ENCODE data around the gene RNLS.
"Not testable (repeated sequence)": the region's sequence is repeated elsewhere in the genome, so short reads cannot be mapped to it uniquely, and the experiment has no call there.

RNLS gene

GRCh38 chr10:88372051-88372715 is 210.9 kb downstream of the RNLS start:
- H3K4me3 ChIP-seq (ENCODE audit: control insufficient read depth, low read depth, low read length), result no peak overlapping the region
- no peak for DNase-seq (ENCODE audit: low read depth)
- TF ChIP-seq, protein P1, sequence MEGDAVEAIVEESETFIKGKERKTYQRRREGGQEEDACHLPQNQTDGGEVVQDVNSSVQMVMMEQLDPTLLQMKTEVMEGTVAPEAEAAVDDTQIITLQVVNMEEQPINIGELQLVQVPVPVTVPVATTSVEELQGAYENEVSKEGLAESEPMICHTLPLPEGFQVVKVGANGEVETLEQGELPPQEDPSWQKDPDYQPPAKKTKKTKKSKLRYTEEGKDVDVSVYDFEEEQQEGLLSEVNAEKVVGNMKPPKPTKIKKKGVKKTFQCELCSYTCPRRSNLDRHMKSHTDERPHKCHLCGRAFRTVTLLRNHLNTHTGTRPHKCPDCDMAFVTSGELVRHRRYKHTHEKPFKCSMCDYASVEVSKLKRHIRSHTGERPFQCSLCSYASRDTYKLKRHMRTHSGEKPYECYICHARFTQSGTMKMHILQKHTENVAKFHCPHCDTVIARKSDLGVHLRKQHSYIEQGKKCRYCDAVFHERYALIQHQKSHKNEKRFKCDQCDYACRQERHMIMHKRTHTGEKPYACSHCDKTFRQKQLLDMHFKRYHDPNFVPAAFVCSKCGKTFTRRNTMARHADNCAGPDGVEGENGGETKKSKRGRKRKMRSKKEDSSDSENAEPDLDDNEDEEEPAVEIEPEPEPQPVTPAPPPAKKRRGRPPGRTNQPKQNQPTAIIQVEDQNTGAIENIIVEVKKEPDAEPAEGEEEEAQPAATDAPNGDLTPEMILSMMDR (IDR thresholded peaks at IDR 0.05; ENCODE audit: control insufficient read depth, insufficient read depth, low read depth, low read length, missing control alignments), result no peak

- DNase-seq (ENCODE audit: low read depth), result no peak
- H3K4me3 ChIP-seq (ENCODE audit: control insufficient read depth, low read depth, low read length), result no peak overlapping the region
- TF ChIP-seq, protein P1 (IDR thresholded peaks at IDR 0.05; ENCODE audit: control insufficient read depth, insufficient read depth, low read depth, low read length, missing control alignments), result no peak
Measured at GRCh38 chr10:88370713-88371112, 212.4 kb downstream of the RNLS start.

GRCh38 chr10:88366772-88367171 is 216.3 kb downstream of the RNLS start:
- no peak overlapping the region for H3K4me3 ChIP-seq (ENCODE audit: control insufficient read depth, low read depth, low read length)
- DNase-seq (ENCODE audit: low read depth), result no peak
- TF ChIP-seq, protein P1 (IDR thresholded peaks at IDR 0.05; ENCODE audit: control insufficient read depth, insufficient read depth, low read depth, low read length, missing control alignments), result no peak

GRCh38 chr10:88361995-88362807 is 220.9 kb downstream of the RNLS start:
- DNase-seq (ENCODE audit: low read depth), result no peak
- TF ChIP-seq, protein P1 (IDR thresholded peaks at IDR 0.05; ENCODE audit: control insufficient read depth, insufficient read depth, low read depth, low read length, missing control alignments), result no peak
- no peak overlapping the region for H3K4me3 ChIP-seq (ENCODE audit: control insufficient read depth, low read depth, low read length)

DNA sequence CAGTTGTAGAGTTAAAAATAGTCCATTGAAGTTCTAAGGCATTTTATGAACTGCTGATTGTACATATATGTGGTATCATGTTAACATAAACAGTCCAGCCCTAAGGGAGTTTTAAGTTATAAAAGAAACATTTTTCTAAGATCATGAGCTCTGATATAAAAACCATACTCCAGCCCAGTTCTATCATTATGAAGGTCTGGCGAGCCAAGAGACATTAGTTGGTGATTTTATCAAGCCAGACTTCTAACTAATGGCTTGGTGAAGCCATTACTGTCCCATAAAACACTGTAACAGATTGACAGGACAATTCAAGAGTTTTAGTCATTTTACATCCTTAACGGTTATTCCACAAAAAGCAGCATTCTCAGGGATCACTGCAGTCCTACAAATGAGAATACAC is 221.6 kb downstream of the RNLS start:
- no peak overlapping the region for H3K4me3 ChIP-seq (ENCODE audit: control insufficient read depth, low read depth, low read length)
- TF ChIP-seq, protein P1 (IDR thresholded peaks at IDR 0.05; ENCODE audit: control insufficient read depth, insufficient read depth, low read depth, low read length, missing control alignments), result no peak
- DNase-seq (ENCODE audit: low read depth), result no peak

- not testable (repeated sequence) for DNase-seq (ENCODE audit: low read depth); H3K4me3 ChIP-seq (ENCODE audit: control insufficient read depth, low read depth, low read length)
Measured at GRCh38 chr10:88355750-88356149, 227.4 kb downstream of the RNLS start.

DNA sequence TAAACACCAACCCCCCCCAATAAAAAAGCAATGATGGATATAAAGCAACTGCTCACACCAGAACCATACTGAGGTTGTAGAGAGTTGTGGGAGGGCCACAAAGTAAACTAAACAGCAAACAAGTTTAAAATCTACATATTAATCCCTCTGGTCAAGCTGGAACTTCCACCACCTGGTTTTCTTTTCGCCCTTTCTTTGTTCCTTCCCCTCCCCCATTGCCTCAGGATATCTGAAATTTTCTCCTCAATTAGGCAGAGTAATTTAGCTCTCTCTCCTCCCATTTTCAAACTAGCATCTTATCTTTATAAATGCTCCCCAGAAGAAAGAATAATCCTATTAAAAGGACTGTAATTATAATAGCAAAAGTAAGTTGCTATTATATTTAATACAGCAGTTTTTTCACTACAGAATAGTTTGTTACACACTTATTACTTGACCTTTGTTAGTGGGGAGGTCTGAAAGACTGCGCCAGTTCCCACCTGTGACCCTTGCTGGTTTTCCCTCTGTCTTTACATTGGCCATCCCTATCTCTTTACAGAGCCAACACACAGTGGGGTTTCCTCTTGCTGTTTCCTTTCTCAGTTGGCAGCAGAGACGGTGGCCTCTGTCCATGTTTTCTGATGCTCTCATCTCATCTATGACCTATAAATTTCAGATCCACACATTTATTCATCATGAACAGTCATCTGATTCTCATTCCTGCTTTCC is 235.4 kb downstream of the RNLS start:
- TF ChIP-seq, protein P1 (IDR thresholded peaks at IDR 0.05; ENCODE audit: control insufficient read depth, insufficient read depth, low read depth, low read length, missing control alignments), result no peak

More for the DNA sequence above, 235.4 kb downstream of the RNLS start:
- no peak for DNase-seq (ENCODE audit: low read depth)
- no peak overlapping the region for H3K4me3 ChIP-seq (ENCODE audit: control insufficient read depth, low read depth, low read length)

Measured in AG09309 (cell line).